MV-4-11 (cell line): ENCODE measurements around the gene MRPL44.

Source experiments
- DNase-seq: peaks from one replicate; lab custom pipeline; 2025; lab: John Stamatoyannopoulos, UW

The MRPL44 gene

GRCh38 chr2:223957092-223957851, at the start of gene MRPL44:
TSS of gene MRPL44 (plus strand) at chr2:223957463. CDS start at chr2:223957473, 10 bp downstream.
- DNase-seq = peak; percentile 97

GRCh38 chr2:223908304-223908998, 48.8 kb upstream of the MRPL44 start:
- no peak for DNase-seq

- DNase-seq = peak; percentile 70
Observed at GRCh38 chr2:223909001-223909741, 48.1 kb upstream of the MRPL44 start.

GRCh38 chr2:223914324-223914723, 42.9 kb upstream of the MRPL44 start:
- DNase-seq = no peak

GRCh38 chr2:223915071-223915470, 42.2 kb upstream of the MRPL44 start:
- peak; percentile 34 for DNase-seq

- DNase-seq = no peak
Observed at GRCh38 chr2:223916181-223916920, 40.9 kb upstream of the MRPL44 start.

GRCh38 chr2:223918671-223919134, 38.6 kb upstream of the MRPL44 start:
- peak; percentile 78 for DNase-seq

GRCh38 chr2:223920109-223920508, 37.2 kb upstream of the MRPL44 start:
- DNase-seq = peak; percentile 16

- no peak for DNase-seq
Observed at GRCh38 chr2:223921204-223921603, 36.1 kb upstream of the MRPL44 start.

GRCh38 chr2:223922308-223922707, 35.0 kb upstream of the MRPL44 start:
- DNase-seq = no peak

GRCh38 chr2:223923976-223924375, 33.3 kb upstream of the MRPL44 start:
- DNase-seq = no peak

GRCh38 chr2:223925106-223925505, 32.2 kb upstream of the MRPL44 start:
- DNase-seq = peak; percentile 58

GRCh38 chr2:223928113-223929006, 28.9 kb upstream of the MRPL44 start:
- no peak for DNase-seq

- DNase-seq = peak; percentile 37
Observed at GRCh38 chr2:223929571-223930102, 27.6 kb upstream of the MRPL44 start.

GRCh38 chr2:223930103-223930976, 26.9 kb upstream of the MRPL44 start:
- DNase-seq = peak; percentile 56

- DNase-seq = no peak
Observed at GRCh38 chr2:223932816-223933800, 24.2 kb upstream of the MRPL44 start.

GRCh38 chr2:223934870-223935269, 22.4 kb upstream of the MRPL44 start:
- no peak for DNase-seq

GRCh38 chr2:223935459-223936125, 21.7 kb upstream of the MRPL44 start:
- DNase-seq = no peak
